H9 (cell line): ENCODE data around the gene LPO. TPM values are rescaled to one million over a fixed set of nuclear protein-coding genes. Genes with fewer than 3 reads are reported as not detected.

Source experiments
- DNase-seq: peaks from one replicate; pipeline ENCODE4 v3.0.0-alpha.2; 2017
- H2AFZ ChIP-seq: one replicate; pipeline ENCODE4 v1.6.1; 2013; ENCODE audit warnings: mild to moderate bottlenecking, low read length, control low read depth, moderate library complexity
- H2AK5ac ChIP-seq: 2 replicates; pipeline ENCODE4 v1.6.1; 2013; ENCODE audit warnings: low read length, control low read depth, mixed read lengths; ENCODE audit not compliant: insufficient read length
- H2BK120ac ChIP-seq: one replicate; pipeline ENCODE4 v1.6.1; 2013; ENCODE audit warnings: low read depth, mild to moderate bottlenecking, low read length, control low read depth, inconsistent platforms; ENCODE audit not compliant: poor library complexity, severe bottlenecking
- H2BK12ac ChIP-seq: 2 replicates; pipeline ENCODE4 v1.6.1; 2013; ENCODE audit warnings: low read length, control low read depth, mixed read lengths, low read depth; ENCODE audit not compliant: insufficient read length
- H2BK15ac ChIP-seq: 2 replicates; pipeline ENCODE4 v1.6.1; 2013; ENCODE audit warnings: low read depth, low read length, control low read depth
- H2BK20ac ChIP-seq: one replicate; pipeline ENCODE4 v1.6.1; 2013; ENCODE audit warnings: low read depth, mild to moderate bottlenecking, low read length, control low read depth, inconsistent platforms; ENCODE audit not compliant: poor library complexity, severe bottlenecking
- H2BK5ac ChIP-seq: 2 replicates; pipeline ENCODE4 v1.6.1; 2013; ENCODE audit warnings: low read length, control low read depth, mixed read lengths; ENCODE audit not compliant: insufficient read length
- H3K14ac ChIP-seq: 2 replicates; pipeline ENCODE4 v1.6.1; 2013; ENCODE audit warnings: low read length, control low read depth; ENCODE audit not compliant: insufficient read depth
- H3K18ac ChIP-seq: 2 replicates; pipeline ENCODE4 v1.6.1; 2013; ENCODE audit warnings: low read depth, mild to moderate bottlenecking, mixed read lengths, low read length, control low read depth; ENCODE audit not compliant: insufficient read length
- H3K23ac ChIP-seq: 2 replicates; pipeline ENCODE4 v1.6.1; 2013; ENCODE audit warnings: low read length, control low read depth, mixed read lengths, low read depth; ENCODE audit not compliant: insufficient read length
- H3K23me2 ChIP-seq: 2 replicates; pipeline ENCODE4 v1.6.1; 2013; ENCODE audit warnings: low read depth, mild to moderate bottlenecking, mixed read lengths, low read length, control low read depth; ENCODE audit not compliant: insufficient read length, poor library complexity, severe bottlenecking
- H3K27ac ChIP-seq: 2 replicates; pipeline ENCODE4 v1.5.1; 2013; ENCODE audit warnings: low read length, control low read depth, mixed read lengths, low read depth; ENCODE audit not compliant: insufficient read length
- H3K27me3 ChIP-seq: 2 replicates; pipeline ENCODE4 v1.6.1; 2013; ENCODE audit warnings: low read length, control low read depth, inconsistent platforms; ENCODE audit not compliant: insufficient read depth
- H3K4ac ChIP-seq: 2 replicates; pipeline ENCODE4 v1.6.1; 2013; ENCODE audit warnings: low read depth, mild to moderate bottlenecking, control low read depth, inconsistent platforms, low read length, moderate library complexity
- H3K4me1 ChIP-seq: 2 replicates; pipeline ENCODE4 v1.6.1; 2013; ENCODE audit warnings: low read length, control low read depth, inconsistent platforms; ENCODE audit not compliant: insufficient read depth
- H3K4me2 ChIP-seq: 2 replicates; pipeline ENCODE4 v1.6.1; 2013; ENCODE audit warnings: low read length, control low read depth, mixed read lengths; ENCODE audit not compliant: insufficient read length, insufficient read depth
- H3K56ac ChIP-seq: 2 replicates; pipeline ENCODE4 v1.6.1; 2013; ENCODE audit warnings: low read depth, mild to moderate bottlenecking, mixed read lengths, low read length, control low read depth; ENCODE audit not compliant: insufficient read length
- H3K79me1 ChIP-seq: 2 replicates; pipeline ENCODE4 v1.6.1; 2013; ENCODE audit warnings: low read depth, mild to moderate bottlenecking, moderate library complexity, low read length, control low read depth, inconsistent platforms; ENCODE audit not compliant: insufficient read depth, poor library complexity, severe bottlenecking
- H3K79me2 ChIP-seq: 2 replicates; pipeline ENCODE4 v1.6.1; 2013; ENCODE audit warnings: low read length, control low read depth, inconsistent platforms; ENCODE audit not compliant: insufficient read depth
- H3K9ac ChIP-seq: 2 replicates; pipeline ENCODE4 v1.6.1; 2013; ENCODE audit warnings: low read length, control low read depth, mixed read lengths; ENCODE audit not compliant: insufficient read length; ENCODE audit errors: extremely low read depth
- H3K9me3 ChIP-seq: one replicate; pipeline ENCODE4 v1.6.1; 2013; ENCODE audit warnings: low read depth, low read length, inconsistent platforms; ENCODE audit not compliant: control insufficient read depth
- H3T11ph ChIP-seq: one replicate; pipeline ENCODE4 v1.6.1; 2013; ENCODE audit warnings: mild to moderate bottlenecking, low read length, control low read depth, inconsistent platforms
- H4K20me1 ChIP-seq: one replicate; pipeline ENCODE4 v1.6.1; 2013; ENCODE audit not compliant: control insufficient read depth, insufficient read length, insufficient read depth
- H4K5ac ChIP-seq: 2 replicates; pipeline ENCODE4 v1.6.1; 2013; ENCODE audit warnings: low read depth, mild to moderate bottlenecking, mixed read lengths, low read length, control low read depth; ENCODE audit not compliant: insufficient read length
- H4K8ac ChIP-seq: replicated peaks from 2 replicates; pipeline ENCODE4 v1.6.1; 2013; ENCODE audit warnings: low read length, control low read depth, mixed read lengths, low read depth; ENCODE audit not compliant: insufficient read length
- H4K91ac ChIP-seq: 2 replicates; pipeline ENCODE4 v1.6.1; 2013; ENCODE audit warnings: low read depth, mild to moderate bottlenecking, moderate library complexity, mixed read lengths, low read length, control low read depth; ENCODE audit not compliant: insufficient read length
- H3K27ac Mint-ChIP-seq, 3 experiments: 2 replicates in 2 of 3; 3 replicates in 1 of 3; pipeline ENCODE4 v1.8.0; 2020 to 2021; ENCODE audit warnings: mixed read lengths in 3 of 3, mild to moderate bottlenecking in 1 of 3, moderate library complexity in 1 of 3
- H3K27me3 Mint-ChIP-seq: 2 replicates; pipeline ENCODE4 v1.8.0; 2021; ENCODE audit warnings: low read depth, mild to moderate bottlenecking, moderate library complexity, mixed read lengths
- H3K36me3 Mint-ChIP-seq, 3 experiments: 2 replicates in 2 of 3; 3 replicates in 1 of 3; pipeline ENCODE4 v1.8.0; 2020 to 2021; ENCODE audit warnings: low read depth in 3 of 3, mixed read lengths in 3 of 3; ENCODE audit not compliant: insufficient read depth in 1 of 3
- H3K4me1 Mint-ChIP-seq, 2 experiments: 2 replicates each; pipeline ENCODE4 v1.8.0; 2020; ENCODE audit warnings: mixed read lengths in 2 of 2
- H3K4me3 Mint-ChIP-seq, 2 experiments: 2 replicates in 1 of 2; 3 replicates in 1 of 2; pipeline ENCODE4 v1.8.0; 2020 to 2021; ENCODE audit warnings: mild to moderate bottlenecking in 2 of 2, mixed read lengths in 2 of 2, moderate library complexity in 1 of 2
- H3K9me3 Mint-ChIP-seq, 2 experiments: 2 replicates in 1 of 2; 3 replicates in 1 of 2; pipeline ENCODE4 v1.8.0; 2020; ENCODE audit warnings: mild to moderate bottlenecking in 2 of 2, mixed read lengths in 2 of 2, moderate library complexity in 1 of 2
- CTCF ChIP-seq: fragments of 200-600 bp; sonication (generic); conservative IDR thresholded peaks from 3 replicates; pipeline ENCODE4 v1.8.0; 2021; ENCODE audit warnings: antibody characterized with exemption, mild to moderate bottlenecking
- WGBS: extraction: QIAGEN DNeasy Blood & Tissue Kit; methylation state at CpG from one replicate; pipeline ENCODE4 v1.1.7; 2013; ENCODE audit warnings: missing lambda C conversion rate, low lambda C conversion rate, mixed read lengths; ENCODE audit not compliant: insufficient read length; ENCODE audit errors: extremely low coverage; 5-methylcytosine and 5-hydroxymethylcytosine counted together
- total RNA-seq: library from RNA; stranded (reverse); gene quantifications from 2 replicates; pipeline ENCODE4 v1.2.1, GENCODE V29; 2021

LPO gene
- total RNA-seq, 1 experiment from 2014 or later = 0.17 TPM

GRCh38 chr17:58195518-58196123, 42.8 kb upstream of the LPO start:
- Mint-ChIP-seq H3K9me3 (no peaks in the 10 kb centered on the region), H3K4me1 (peaks cover 5 to 9% of the 10 kb centered on the region in 2 experiments; a peak in 3 of 4 replicates), H3K4me3 (no peak overlapping the region), H3K27ac (no peak overlapping the region), H3K27me3 (peaks cover 38% of the 10 kb centered on the region), H3K36me3 (no peaks in the 10 kb centered on the region)
- no peaks in the 10 kb centered on the region for H4K20me1 ChIP-seq
- H3K79me1 ChIP-seq = no peaks in the 10 kb centered on the region
- H3K9ac ChIP-seq = no peak overlapping the region
- no peak overlapping the region for H4K91ac ChIP-seq
- H2AFZ ChIP-seq = no peak overlapping the region
- H2BK5ac ChIP-seq = no peak overlapping the region
- H3T11ph ChIP-seq = no peak overlapping the region
- H3K23me2 ChIP-seq = no peaks in the 10 kb centered on the region
- no peak overlapping the region for H2BK20ac ChIP-seq
- H3K79me2 ChIP-seq = no peaks in the 10 kb centered on the region
- H3K23ac ChIP-seq = no peak overlapping the region
- H3K14ac ChIP-seq = no peak overlapping the region
- H3K27ac ChIP-seq = no peak overlapping the region
- no peak overlapping the region for H4K5ac ChIP-seq
- no peak overlapping the region for H3K56ac ChIP-seq
- H3K4me2 ChIP-seq = no peak overlapping the region
- 93% methylated on average over 1 of the region's 5 CpGs for WGBS
- H3K4me1 ChIP-seq = no peaks in the 10 kb centered on the region
- no peak for TF ChIP-seq CTCF
- no peak overlapping the region for H2AK5ac ChIP-seq
- no peak overlapping the region for H2BK15ac ChIP-seq
- H3K9me3 ChIP-seq = no peaks in the 10 kb centered on the region
- H3K18ac ChIP-seq = no peak overlapping the region
- H4K8ac ChIP-seq = no peak overlapping the region
- H2BK12ac ChIP-seq = no peak overlapping the region
- no peak overlapping the region for H2BK120ac ChIP-seq
- H3K27me3 ChIP-seq = no peaks in the 10 kb centered on the region
- DNase-seq = no peak
- H3K4ac ChIP-seq = no peak overlapping the region
